Posterior vena cava (tissue), 2 donors: ENCODE data around the gene ITGA2B. TPM values are rescaled to one million over a fixed set of nuclear protein-coding genes. Genes with fewer than 3 reads are reported as not detected.
"Not testable (repeated sequence)": the region's sequence is repeated elsewhere in the genome, so short reads cannot be mapped to it uniquely, and the experiment has no call there.

ENCODE experiments used
- DNase-seq: peaks from one replicate; pipeline ENCODE4 v3.0.0-alpha.2; 2020; ENCODE audit warnings: low spot score
- intact Hi-C, 2 donors: fragments of 100-400 bp; cut with DNase I; formaldehyde crosslinking; loops; one replicate each; pipeline versions ENCODE4 v1.14.1 to v1.14.2; 2022 to 2023
- total RNA-seq, 2 donors: library from RNA; stranded (reverse); fragmentation: NEBNext Ultra II Directional; extraction: Animal tissue kit (Norgen Biotek cat#: 25700); gene quantifications; one replicate each; pipeline ENCODE4 v1.2.1, GENCODE V29; 2021
- donor health status: DM: yes; HTN: yes; CAD: no.
- donor health status: DM: yes; HTN: yes; CAD: no.

ITGA2B gene
- total RNA-seq, 2 donors from 2014 or later = 1.4 to 2.0 TPM

DNA sequence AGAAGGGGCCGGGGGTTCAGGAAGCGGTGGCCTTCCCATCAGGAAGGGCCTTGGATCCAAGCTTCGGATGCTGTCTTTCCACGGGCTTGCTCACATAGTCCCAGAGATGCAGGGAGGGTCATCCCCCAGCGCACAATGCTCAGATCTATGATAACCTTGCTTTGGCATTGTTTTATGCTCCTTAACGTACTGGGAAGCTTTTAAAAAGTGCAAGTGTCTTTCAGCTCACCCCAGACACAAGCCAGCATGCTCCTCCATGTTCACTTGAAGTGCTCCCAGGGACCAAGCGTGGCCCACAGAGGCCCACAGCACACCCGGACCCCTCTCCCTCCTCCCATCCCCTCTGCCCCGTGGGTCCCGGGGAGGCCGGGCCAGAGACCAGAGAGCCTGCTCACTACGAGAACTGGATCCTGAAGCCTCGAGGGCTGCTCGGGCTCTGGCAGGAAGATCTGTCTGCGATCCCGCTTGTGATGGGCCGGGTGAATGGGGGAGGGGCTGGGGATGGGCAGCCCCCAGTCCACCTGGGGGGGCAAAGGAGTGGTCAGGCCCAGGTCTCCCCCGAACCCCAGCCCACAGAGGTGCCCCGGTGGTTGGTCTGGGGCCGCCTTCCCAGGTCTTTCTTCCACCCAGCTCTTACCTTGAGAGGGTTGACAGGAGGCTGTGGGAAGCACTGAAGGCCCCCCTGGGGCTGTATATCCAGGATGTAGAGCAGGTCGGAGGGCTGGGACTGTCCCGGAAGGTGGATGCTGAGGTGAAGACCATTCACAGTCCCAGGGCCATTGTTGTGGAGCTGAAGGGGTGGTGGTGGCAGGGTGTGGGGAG lies 14.0 kb downstream of the ITGA2B start:
- DNase-seq = no peak
- intact Hi-C loops = no loop called here

DNA sequence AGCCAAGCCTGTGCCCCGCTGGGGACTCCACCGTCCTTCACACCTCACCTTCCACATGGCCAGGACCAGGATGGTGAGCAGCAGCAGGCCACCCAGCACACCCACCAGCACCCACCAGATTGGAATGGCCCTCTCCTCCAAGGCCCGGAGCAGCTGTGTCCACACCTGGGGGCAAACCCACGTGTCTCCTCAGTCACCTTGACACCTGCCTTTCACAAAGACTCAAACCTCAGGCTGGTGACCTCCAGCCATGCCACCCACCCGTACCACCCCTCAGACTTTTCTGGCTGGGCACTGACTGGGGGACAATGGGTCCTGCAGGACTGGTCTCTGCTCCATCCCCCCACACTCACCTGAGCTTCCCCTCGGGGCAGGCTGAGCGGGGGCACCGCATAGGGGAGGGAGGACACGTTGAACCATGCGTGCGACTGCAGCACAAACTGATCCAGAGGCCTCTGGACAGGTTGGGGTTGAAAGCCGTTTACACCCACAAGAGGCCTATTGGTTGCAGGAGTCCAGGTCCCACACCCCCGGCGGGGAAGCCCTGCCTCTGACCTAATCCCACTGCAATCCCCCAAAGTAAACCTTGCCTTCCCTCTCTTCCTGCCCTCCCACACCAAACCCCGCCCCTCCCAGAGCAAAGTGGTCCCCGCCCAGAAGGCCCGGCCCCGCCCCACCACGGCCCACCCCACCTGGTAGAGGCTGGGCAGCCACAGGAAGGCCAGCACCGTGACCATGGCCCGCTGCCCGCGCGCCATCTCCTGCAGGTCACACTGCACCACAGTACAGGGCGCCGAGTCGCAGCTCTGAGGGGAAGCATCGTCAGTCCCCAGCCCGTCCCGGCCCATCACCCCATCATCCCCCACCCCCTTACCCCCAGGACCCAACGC lies 14.9 kb downstream of the ITGA2B start:
- peak; percentile 78 for DNase-seq
- intact Hi-C loops = no loop called here

DNA sequence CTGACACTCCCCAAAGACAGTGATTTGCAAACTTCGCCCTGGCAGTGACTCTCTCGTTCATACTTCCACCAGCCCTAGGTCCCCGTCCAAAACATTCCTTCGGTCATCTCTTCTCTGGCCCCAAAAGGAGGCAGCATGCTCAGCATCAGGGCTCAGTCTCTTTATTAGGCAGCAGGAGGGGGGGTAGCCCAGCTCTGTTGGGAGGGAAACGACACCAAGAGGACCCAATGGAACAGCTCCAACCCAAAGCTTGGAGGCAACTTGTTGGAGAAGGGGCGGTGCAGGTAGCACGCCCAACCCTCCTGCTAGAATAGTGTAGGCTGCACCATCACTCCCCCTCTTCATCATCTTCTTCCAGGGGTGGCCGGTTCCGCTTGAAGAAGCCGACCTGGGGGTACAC lies 17.4 kb downstream of the ITGA2B start:
- intact Hi-C loops = no loop called here
- no peak for DNase-seq

DNA sequence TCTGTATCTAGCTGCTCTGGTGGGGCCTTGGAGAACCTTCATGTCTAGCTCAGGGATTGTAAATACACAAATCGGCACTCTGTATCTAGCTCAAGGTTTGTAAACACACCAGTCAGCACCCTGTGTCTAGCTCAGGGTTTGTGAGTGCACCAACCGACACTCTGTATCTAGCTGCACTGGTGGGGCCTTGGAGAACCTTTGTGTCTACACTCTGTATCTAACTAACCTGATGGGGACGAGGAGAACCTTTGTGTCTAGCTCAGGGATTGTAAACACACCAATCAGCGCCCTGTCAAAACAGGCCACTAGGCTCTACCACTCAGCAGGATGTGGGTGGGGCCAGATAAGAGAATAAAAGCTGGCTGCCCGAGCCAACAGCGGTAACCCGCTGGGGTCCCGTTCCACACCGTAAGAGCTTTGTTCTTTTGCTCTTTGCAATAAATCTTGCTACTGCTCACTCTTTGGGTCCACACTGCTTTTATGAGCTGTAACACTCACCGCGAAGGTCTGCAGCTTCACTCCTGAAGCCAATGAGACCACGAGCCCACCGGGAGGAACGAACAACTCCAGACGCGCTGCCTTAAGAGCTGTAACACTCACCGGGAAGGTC lies 19.9 kb downstream of the ITGA2B start:
- intact Hi-C loops = loop anchor here in 1 of 2 donors (1.0 kb wide), 1 partner anchor 24 kb away; the partner anchor contains the start of gene GRN
- not testable (repeated sequence) for DNase-seq

DNA sequence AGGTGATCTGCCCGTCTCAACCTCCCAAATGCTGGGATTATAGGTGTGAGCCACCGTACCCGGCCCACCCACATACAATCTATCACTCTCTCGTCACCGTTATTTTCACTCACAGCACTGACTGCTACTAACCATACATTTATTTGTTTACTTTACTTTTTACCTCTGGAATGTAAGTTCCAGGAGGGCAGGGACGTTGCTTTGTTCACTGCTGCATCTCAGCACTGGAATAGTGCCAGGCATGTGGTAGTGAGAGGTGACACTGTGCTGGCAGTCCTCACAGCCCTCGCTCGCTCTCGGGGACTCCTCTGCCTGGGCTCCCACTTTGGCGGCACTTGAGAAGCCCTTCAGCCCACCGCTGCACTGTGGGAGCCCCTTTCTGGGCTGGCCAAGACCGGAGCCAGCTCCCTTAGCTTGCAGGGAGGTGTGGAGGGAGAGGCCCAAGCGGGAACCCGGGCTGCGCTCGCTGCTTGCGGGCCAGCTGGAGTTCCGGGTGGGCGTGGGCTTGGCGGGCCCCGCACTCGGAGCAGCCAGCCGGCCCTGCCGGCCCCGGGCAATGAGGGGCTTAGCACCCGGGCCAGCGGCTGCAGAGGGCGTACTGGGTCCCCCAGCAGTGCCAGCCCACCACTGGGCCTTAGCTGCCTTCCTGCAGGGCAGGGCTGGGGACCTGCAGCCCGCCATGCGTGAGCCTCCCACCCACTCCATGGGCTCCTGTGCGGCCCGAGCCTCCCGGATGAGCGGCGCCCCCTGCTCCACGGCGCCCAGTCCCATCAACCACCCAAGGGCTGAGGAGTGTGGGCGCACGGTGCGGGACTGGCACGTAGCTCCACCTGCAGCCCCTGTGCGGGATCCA lies 20.8 kb downstream of the ITGA2B start:
- DNase-seq = not testable (repeated sequence)
- intact Hi-C loops = loop anchor here in 1 of 2 donors (1.0 kb wide), 1 partner anchor 23 kb away; the partner anchor contains the start of gene GRN

DNA sequence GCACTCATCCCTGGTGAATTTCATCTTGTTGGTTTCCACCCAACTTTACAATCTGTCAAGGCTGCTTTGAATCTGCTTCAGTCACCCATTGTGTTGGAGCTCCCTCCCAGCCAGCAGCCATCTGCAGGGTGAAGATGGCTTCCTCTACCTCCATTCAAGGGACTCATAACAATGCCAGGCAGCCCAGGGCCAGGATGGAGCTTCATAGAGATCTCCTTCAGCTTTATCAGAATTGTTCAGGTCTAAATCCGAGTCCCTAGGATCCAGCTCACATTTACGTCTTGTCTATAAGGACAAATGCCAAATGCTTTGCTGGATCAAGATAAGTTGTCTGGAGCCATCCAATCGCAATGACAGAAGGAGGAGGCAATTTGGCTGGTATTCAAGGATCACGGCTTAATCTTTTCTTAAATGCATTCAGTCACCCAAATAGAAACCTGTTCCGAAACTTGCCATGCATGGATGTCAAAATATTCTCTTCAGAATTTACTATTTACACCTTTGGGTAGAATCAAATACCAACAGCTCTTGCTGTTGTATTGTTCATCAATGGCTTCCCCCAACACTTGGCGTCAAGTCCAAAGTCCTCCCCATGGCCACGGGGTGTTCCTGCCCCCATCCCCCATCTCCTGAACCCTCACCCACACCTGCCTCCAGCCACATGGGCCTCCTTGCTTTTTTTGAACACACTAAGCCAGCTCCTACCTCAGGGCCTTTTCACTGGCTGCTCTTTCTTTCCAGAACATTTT lies 22.0 kb downstream of the ITGA2B start:
- intact Hi-C loops = no loop called here
- DNase-seq = no peak

DNA sequence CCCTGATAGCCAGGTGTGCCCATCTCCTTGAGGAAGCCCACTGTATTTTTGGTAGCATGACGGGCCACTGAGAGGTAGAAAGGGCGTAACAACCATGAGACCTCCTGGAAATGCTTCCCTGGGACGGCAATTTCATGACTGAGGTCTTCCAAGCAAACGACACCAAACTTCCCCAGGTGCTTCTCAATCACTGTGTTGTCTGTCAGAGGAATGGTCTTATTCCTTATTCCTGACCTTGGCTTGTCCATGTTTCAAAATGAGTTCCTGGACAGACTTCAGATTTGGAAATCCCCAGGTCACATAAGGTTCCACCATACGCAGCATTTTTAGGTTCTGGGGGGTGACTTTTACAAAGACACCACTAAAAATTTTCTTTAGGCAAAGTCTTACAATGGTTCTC lies 24.4 kb downstream of the ITGA2B start:
- DNase-seq, intact Hi-C loops: not testable (repeated sequence)

DNA sequence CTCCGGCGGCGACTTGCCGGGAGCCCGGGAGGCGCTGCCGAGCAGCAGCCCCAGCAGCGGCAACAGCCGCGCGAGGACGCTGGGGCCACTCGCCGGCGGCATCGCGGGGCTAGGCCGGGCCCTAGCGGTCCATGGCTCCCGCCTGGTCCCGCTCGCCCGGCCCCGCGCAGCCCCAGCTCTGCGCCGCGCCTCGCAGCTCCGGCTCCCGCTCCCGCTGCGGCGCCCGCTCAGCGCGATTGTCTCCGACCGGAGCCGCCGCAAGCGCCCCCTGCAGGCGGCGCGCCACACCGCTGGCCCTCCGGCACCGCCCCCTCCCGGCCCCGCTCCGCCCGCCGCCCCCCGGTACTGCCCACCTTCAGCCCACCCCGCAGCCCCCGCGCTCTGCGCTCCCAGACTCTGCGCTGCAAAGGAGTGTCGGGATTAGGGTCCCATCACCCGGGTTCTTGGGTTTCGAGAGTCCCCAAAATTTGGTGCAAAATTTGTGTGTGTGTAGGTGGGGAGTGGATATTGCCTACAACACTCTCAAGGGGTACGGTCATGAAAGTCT lies 25.8 kb downstream of the ITGA2B start, which contains the start of gene FAM171A2:
Gene FAM171A2 (minus strand): TSS at position 241 of the 547 bp plus-strand sequence. CDS start 139 bp downstream, at position 102.
- intact Hi-C loops = no loop called here
- no peak for DNase-seq

DNA sequence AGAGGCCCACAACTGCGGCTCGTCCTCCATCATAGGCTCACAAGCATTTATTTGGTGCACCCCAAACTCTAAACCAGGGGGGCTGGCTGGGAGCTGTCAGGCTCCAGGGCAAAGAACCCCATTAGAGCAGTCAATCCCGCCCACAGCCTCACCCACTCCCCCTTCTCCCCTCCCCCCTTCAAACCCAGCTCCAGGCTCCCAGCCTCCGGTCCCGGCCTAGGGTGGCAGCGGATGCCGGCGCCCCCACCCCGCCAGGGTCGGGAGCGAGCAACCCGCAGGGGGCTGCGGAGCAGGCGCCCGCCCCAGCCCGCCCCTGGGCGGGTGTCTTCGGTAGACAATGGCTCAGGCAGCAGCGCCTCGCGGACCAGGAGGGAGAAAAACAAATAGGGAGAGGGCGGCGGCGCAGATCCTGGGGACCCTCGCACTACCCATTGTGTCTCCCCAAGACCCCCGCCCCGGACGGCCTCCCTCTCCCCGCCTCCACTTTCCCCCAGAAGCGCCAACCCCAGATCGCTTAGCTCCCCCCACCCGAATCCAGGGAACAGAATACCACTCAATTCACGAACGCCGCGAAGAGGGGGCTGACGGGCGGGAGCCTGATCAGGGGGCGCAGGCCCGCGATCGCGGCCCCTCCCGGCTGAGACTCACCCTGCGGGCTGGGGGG lies 26.4 kb downstream of the ITGA2B start:
- DNase-seq = no peak

DNA sequence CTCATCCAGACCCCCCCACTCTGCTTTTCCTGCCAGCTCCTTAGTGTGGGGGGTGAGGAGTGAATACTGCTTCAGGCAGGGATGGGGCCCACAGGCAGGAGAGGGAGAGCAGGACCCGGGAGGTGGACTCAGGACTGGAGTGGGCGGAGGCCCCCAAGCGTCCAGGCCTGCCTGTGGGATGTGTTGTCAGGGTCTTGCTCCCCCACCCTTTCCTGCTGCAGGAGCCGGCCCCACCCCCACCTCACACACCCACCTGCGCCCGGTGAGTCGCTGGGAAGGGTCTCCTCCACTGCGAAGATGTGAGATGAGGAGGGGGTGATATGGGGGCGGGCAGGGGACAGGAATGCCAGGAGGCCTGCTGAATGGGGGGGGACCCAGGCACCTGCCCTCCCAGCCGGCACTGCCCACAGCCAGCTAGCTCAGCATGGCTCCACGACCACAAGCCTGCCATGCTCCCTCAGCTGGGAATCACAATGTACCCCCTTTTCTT lies 26.9 kb downstream of the ITGA2B start:
- DNase-seq = no peak
- intact Hi-C loops = no loop called here

More for the DNA sequence above, 26.4 kb downstream of the ITGA2B start:
- intact Hi-C loops = no loop called here

DNA sequence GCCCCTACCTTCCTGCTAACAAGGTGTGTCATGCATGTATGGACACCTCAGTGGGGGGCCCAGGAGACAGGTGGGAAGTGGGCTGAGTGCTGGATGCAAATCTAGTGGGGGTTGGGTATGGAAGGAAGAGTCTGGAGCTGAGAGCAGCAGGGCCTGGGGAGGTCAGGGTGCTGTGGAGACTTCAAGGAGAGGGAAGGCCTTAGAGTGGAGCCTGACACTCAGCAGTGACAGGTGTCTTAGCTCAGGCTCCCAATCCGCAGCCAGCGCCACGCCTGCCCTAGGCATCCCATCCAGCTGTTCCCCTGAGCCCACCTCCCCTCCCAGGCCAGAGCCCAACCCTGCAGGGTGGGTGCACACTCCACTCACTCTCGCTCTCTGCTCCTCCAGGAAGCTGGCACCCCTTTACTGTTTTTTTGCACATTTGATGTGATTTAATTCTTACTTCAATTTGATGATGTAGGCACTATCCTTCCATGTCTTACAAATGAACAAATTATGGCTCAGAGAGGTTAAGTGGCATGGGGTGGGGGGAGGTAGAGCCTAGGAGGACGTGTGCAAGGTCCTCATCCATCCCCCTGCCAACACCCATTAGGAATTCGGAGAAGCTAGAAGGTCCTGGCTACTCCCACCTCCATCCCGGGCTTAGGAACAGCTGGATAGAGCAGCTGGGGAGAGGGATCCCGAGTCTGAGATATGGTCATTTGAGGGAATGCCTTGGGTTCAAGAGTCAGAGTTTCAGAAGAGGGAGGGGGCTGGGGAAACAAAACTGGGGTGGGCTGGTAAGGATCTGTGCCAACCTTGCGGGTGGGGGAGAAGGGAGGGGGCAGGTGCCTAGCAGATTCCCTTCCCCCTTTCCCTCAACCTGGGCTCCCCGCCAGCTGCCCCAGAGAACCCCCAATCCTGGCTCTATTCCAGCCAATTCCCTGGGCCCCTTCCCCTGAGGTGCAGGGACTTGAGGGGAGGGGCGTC lies 27.9 kb downstream of the ITGA2B start:
- intact Hi-C loops = no loop called here
- DNase-seq = no peak

DNA sequence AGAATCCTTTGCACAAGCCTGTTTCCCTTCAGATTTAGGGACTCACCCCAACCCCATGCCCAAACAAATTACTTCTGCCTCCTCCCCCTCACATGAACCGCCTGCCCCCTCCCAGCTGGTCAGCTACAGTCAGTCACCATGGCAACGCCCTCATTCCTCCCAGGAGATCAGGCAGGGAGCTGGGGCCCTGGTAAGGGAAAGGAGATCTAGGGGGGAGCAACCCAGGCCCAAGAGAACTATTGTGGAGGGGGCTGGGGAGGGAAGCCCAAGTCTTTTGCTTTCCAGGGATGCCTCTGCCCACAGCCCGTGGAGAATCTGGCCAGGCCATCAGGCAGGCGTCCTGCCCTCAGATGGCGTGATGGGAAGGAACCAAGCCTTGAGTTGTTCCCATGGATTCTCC lies 28.6 kb downstream of the ITGA2B start:
- intact Hi-C loops = no loop called here
- no peak for DNase-seq

DNA sequence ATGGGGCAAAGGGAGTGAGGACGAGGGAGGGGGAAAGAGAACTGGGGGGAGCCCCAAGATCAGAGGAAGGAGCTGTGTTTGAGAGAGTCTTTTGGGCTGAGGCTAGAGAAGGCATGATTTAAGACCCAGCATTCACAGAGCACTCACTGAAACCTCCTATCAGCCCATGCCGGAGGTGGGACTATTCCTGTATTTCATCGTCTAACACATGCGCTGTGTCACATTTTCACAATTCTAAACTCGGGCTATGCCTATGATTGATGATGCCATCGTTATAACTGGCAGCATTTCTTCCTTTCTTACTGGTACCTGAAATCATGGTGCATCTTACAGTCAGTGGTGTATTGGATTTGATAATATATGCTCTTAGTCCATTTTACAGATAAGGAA lies 29.3 kb downstream of the ITGA2B start:
- intact Hi-C loops = no loop called here
- DNase-seq = no peak

DNA sequence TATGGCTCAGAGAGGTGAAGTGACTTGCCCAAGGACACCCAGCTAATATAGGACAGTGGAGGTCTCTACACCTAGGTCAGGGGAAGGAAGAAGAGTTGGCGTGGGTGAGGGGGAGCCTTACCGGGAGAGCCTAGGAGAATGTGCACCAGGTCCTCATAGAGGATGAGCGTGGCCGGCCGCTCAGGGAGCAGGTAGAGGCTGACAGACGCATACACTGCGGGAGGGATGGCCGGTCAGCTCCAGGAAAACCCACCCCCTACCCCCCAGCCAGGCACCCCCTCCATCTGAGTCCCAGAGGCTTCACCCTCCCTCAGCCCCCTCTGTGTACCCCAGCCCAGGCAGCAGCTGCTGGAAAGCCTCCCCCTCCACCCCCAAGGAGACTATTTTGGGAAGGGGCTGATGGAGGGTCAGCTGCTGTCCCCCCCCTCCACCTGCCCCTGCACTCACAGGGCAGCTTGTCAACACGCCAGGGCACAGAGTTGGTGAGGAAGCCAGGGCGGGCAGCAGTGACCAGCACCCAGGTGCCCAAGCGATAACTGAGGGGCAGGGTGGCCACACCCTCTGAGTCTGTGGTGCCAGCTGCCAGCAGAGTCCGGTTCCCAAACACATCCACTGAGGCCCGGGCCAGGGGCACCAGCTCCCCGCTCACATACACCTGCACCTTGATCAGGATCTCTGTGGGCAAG lies 29.8 kb downstream of the ITGA2B start:
- intact Hi-C loops = no loop called here
- DNase-seq = no peak

DNA sequence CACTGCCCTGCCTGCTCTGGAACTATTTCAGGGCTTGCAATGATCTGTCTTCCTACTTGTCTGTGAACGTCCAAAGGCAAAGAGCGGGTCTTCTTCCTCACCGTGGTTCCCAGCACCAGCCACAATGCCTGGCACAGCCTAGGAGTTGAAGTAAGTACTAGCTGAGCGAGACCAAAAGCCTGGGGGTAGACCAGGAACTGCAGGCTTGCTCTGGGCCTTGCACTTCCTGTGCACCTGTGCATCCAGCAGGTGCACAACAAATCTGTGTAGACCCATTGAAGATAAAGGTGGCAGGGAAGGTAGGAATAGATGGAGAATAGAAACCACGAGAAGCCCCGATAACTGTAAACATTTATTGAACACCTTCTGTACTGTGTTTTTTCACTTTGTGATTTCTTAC lies 30.4 kb downstream of the ITGA2B start:
- DNase-seq = no peak
- intact Hi-C loops = no loop called here
